IPS-20b (cell line): Measurements from ENCODE around the gene DEGS2.

Experiments
- H3K27ac ChIP-seq: one replicate; pipeline ENCODE4 v1.5.1; 2013; ENCODE audit warnings: low read length
- H3K27me3 ChIP-seq: 2 replicates; pipeline ENCODE4 v1.6.1; 2013; ENCODE audit warnings: mild to moderate bottlenecking, low read length, inconsistent platforms; ENCODE audit not compliant: insufficient read depth
- H3K36me3 ChIP-seq: 2 replicates; pipeline ENCODE4 v1.6.1; 2013; ENCODE audit warnings: low read depth, mild to moderate bottlenecking, inconsistent platforms, low read length, moderate library complexity; ENCODE audit not compliant: insufficient read depth
- H3K4me1 ChIP-seq: 2 replicates; pipeline ENCODE4 v1.6.1; 2013; ENCODE audit warnings: mild to moderate bottlenecking, control low read depth, inconsistent platforms, low read length, moderate library complexity; ENCODE audit not compliant: insufficient read depth
- H3K4me3 ChIP-seq: 2 replicates; pipeline ENCODE4 v1.5.1; 2013; ENCODE audit warnings: mild to moderate bottlenecking, low read length, inconsistent platforms
- H3K9ac ChIP-seq: 2 replicates; pipeline ENCODE4 v1.6.1; 2013; ENCODE audit warnings: low read depth, mild to moderate bottlenecking, inconsistent platforms, low read length, moderate library complexity
- H3K9me3 ChIP-seq: 2 replicates; pipeline ENCODE4 v1.6.1; 2013; ENCODE audit warnings: mild to moderate bottlenecking, low read depth, low read length, inconsistent platforms; ENCODE audit not compliant: insufficient read depth

DEGS2 gene

GRCh38 chr14:100106250-100107112 lies 53.0 kb downstream of the DEGS2 start:
- Histone ChIP-seq H3K4me1 (0 out of 2 replicates have a peak, but pooled peaks cover 3% of the 10 kb centered on the region), H3K9me3 (no peaks in the 10 kb centered on the region), H3K9ac (no peak overlapping the region), H3K36me3 (no peaks in the 10 kb centered on the region), H3K27me3 (no peaks in the 10 kb centered on the region), H3K27ac (no peak overlapping the region), H3K4me3 (no peak overlapping the region)

- Histone ChIP-seq H3K4me1 (0 out of 2 replicates have a peak, but pooled peaks cover 3% of the 10 kb centered on the region), H3K27me3 (no peaks in the 10 kb centered on the region), H3K27ac (no peak overlapping the region), H3K36me3 (no peaks in the 10 kb centered on the region), H3K9me3 (no peaks in the 10 kb centered on the region), H3K9ac (no peak overlapping the region), H3K4me3 (no peak overlapping the region)
These were observed 53.9 kb downstream of the DEGS2 start for GRCh38 chr14:100105357-100106169.

GRCh38 chr14:100104523-100105300 lies 54.7 kb downstream of the DEGS2 start:
- H3K27me3 ChIP-seq: no peaks in the 10 kb centered on the region
- H3K36me3 ChIP-seq: no peaks in the 10 kb centered on the region
- 0 out of 2 replicates have a peak, but pooled peaks cover 3% of the 10 kb centered on the region for H3K4me1 ChIP-seq
- H3K9ac ChIP-seq: no peak overlapping the region
- no peak overlapping the region for H3K4me3 ChIP-seq
- H3K9me3 ChIP-seq: no peaks in the 10 kb centered on the region
- H3K27ac ChIP-seq: no peak overlapping the region

- Histone ChIP-seq H3K9me3 (no peaks in the 10 kb centered on the region), H3K36me3 (no peaks in the 10 kb centered on the region), H3K27ac (no peak overlapping the region)
These were observed 55.5 kb downstream of the DEGS2 start for GRCh38 chr14:100104006-100104352.

GRCh38 chr14:100103250-100104005 lies 56.0 kb downstream of the DEGS2 start:
- no peak overlapping the region for H3K9ac ChIP-seq
- no peak overlapping the region for H3K27ac ChIP-seq
- no peaks in the 10 kb centered on the region for H3K27me3 ChIP-seq
- H3K4me1 ChIP-seq: 0 out of 2 replicates have a peak, but pooled peaks cover 3% of the 10 kb centered on the region
- H3K9me3 ChIP-seq: no peaks in the 10 kb centered on the region
- H3K36me3 ChIP-seq: peaks cover 2% of the 10 kb centered on the region; the same call in 1 of the 2 replicates
- H3K4me3 ChIP-seq: no peak overlapping the region

More at GRCh38 chr14:100104006-100104352, 55.5 kb downstream of the DEGS2 start:
- Histone ChIP-seq H3K4me1 (0 out of 2 replicates have a peak, but pooled peaks cover 3% of the 10 kb centered on the region), H3K9ac (no peak overlapping the region), H3K27me3 (no peaks in the 10 kb centered on the region), H3K4me3 (no peak overlapping the region)

- Histone ChIP-seq H3K27me3 (no peaks in the 10 kb centered on the region), H3K27ac (no peak overlapping the region), H3K9me3 (no peaks in the 10 kb centered on the region), H3K4me1 (no peaks in the 10 kb centered on the region), H3K36me3 (peaks cover 13% of the 10 kb centered on the region), H3K4me3 (no peak overlapping the region), H3K9ac (no peak overlapping the region)
These were observed 57.2 kb downstream of the DEGS2 start for GRCh38 chr14:100102156-100102785.

GRCh38 chr14:100100032-100100703 lies 59.3 kb downstream of the DEGS2 start:
- H3K9me3 ChIP-seq: no peaks in the 10 kb centered on the region
- no peaks in the 10 kb centered on the region for H3K4me1 ChIP-seq
- H3K4me3 ChIP-seq: no peak overlapping the region
- H3K36me3 ChIP-seq: peaks cover 14% of the 10 kb centered on the region
- no peaks in the 10 kb centered on the region for H3K27me3 ChIP-seq
- H3K27ac ChIP-seq: no peak overlapping the region
- H3K9ac ChIP-seq: no peak overlapping the region

GRCh38 chr14:100098171-100098570 lies 61.3 kb downstream of the DEGS2 start:
- Histone ChIP-seq H3K4me3 (no peak overlapping the region), H3K4me1 (no peaks in the 10 kb centered on the region), H3K27me3 (no peaks in the 10 kb centered on the region), H3K36me3 (peaks cover 14% of the 10 kb centered on the region), H3K27ac (no peak overlapping the region), H3K9me3 (no peaks in the 10 kb centered on the region), H3K9ac (no peak overlapping the region)

- Histone ChIP-seq H3K27me3 (no peaks in the 10 kb centered on the region), H3K9me3 (no peaks in the 10 kb centered on the region), H3K4me1 (no peaks in the 10 kb centered on the region), H3K27ac (no peak overlapping the region), H3K4me3 (no peak overlapping the region), H3K36me3 (peaks cover 14% of the 10 kb centered on the region), H3K9ac (no peak overlapping the region)
These were observed 62.8 kb downstream of the DEGS2 start for GRCh38 chr14:100096656-100097055.
